GM15510 (cell line): ENCODE data around the gene COL5A1.

ENCODE experiments used
- POLR2A ChIP-seq: IDR thresholded peaks from 3 replicates; pipeline ENCODE4 v1.6.1; 2011; ENCODE audit warnings: borderline replicate concordance; ENCODE audit not compliant: insufficient read length; ENCODE audit errors: extremely low read depth

Gene COL5A1

DNA sequence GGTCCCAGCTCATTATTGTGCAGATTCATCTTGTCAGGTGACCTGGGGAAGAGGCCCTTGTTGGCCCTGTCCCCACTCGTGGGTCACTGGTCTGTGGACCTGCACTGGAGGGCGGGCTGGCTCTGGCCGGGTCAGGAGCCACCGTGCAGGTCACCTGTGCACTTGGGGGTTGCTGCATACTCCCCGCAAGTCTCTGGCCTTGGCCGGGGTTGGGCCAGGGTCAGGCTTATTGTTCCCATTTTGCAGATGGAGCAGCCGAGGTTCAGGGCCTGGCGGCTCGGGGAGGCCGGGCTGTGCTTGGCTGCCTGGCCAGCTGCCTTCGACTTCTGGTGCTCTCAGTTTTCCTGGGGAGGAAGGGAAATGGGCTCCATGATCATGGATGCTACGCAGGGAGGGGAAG is 130.7 kb downstream of the COL5A1 start:
- TF ChIP-seq POLR2A = no peak

DNA sequence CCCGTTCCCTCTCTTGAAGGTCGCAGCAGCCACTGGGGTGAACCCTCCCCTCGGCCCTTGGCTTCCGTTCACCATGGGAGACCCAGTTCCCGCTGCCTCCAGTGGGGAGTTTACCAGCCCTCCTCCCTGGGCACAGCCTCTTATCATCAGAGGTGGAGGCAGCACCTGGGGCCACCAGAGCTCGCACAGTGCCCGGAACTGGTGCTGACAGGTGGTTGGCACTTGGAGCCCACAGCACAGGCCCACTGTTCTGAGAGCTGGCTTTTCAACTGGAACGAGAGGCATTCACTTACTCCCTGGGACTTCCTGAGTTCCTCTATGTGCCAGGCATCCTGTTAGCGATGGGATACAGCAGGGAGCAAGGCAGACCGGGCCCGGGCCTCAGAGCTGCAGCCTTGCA is 132.2 kb downstream of the COL5A1 start:
- TF ChIP-seq POLR2A = no peak

DNA sequence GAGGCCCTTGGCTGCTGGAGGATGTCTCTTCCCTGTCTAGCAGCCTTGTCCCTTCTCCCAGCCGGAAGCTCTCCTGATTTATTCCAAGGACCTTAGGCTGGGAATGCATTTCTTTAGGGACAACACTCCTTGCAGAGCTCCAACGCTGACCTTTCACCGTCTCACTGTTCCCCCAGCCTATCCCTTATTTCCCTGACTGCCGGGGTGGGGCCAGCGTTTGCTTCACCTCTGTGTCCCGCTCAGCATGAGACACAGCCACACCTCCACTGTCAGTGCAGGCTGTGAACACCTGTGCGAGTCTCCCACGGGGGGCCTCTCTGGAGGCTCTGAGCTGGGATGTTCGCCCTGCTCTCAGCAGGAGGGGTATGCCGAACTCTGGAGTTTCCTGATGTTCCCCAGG is 132.8 kb downstream of the COL5A1 start:
- TF ChIP-seq POLR2A = no peak

DNA sequence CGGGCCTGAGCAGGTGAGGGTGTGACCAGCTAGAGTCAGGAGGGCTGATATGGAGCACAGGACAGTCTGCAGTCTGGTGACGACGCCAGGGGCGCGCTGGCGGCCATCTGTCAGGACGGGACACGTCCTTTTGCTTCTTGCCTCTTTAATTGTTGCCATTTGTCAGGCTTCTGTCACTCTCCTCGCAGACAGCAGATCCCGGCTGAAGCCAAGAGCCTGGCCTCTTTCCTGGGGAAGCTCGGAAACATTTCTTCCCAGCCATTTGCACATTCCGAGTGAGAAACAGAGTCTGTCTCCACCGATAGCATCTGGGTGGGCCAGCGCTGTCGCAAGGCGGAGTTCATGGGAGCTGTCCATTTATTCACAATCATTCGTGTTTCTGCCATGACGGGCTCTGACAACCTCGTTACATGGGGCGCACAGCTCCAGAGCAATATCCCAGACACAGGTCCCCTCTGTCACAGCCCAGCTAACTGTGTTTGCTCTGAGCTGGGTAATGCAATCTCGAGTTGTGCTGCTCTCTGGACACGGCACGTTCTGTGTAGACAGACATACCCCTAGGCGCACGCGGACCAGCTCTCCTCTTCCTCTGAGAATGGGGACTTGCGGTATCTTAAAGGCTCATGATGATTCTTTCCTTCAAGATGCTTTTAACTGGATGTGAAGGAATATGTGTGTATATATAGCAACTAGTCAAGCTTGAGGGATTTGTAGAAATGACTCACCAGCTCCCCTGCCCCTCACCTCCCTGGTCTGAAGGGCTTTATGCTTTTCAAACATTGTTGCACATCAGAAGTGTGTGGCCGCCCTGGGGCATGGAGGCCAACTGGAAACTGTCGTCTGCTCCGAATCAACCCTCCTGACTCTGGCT is 133.7 kb downstream of the COL5A1 start:
- no peak for TF ChIP-seq POLR2A

DNA sequence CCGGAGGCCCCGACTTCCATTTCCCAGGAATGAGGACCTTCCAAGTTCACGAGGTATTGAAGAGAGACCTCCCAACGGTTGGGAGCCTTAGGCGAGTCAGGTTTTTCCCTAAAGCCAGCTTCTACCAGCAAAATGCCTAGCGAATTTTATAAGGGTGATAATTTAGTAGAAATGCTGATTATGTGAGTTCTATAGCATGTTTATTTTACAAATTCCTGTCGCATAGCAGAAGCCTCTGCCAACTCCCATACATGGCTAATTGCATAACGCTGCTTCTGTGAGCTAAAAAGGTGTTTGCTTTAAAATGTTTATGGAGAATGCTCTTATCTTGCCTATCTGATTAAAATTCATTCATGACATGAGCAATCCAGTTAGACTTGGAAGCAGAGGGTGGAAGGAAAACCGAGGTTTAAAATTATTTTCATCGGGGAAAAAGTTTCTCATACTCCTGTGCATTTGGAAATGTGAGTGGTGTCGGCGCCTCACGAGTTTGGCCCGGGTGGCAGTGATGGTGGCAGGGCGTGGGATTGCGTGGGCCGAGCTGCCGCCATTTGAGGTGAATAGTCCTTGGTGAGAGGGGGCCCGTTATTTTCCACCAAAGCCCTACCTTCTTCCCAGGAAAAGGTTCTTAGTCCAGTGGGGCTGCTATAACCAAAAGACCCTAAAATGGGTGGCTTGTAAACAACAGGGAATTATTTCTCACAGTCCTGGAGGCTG is 134.6 kb downstream of the COL5A1 start:
- TF ChIP-seq POLR2A = no peak

DNA sequence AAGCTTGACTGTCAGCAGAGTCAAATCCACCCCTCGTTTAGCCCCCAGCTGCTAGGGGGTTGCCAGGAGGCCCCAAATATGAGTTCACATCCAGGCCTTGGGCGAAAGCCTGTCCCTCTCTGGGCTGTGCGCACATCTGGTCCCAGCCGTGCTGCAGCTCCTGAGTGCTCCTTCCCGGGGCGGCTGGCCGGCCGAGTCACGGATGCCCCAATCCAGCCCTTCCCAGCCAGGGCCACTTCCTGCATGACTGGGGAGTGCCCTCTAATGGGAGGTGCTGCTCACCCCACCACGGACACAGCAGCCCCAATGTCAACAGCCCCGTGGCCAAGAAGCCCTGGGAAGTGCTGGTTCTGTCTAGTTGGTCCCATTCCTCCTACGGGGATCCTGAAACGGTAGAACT is 135.6 kb downstream of the COL5A1 start:
- no peak for TF ChIP-seq POLR2A

DNA sequence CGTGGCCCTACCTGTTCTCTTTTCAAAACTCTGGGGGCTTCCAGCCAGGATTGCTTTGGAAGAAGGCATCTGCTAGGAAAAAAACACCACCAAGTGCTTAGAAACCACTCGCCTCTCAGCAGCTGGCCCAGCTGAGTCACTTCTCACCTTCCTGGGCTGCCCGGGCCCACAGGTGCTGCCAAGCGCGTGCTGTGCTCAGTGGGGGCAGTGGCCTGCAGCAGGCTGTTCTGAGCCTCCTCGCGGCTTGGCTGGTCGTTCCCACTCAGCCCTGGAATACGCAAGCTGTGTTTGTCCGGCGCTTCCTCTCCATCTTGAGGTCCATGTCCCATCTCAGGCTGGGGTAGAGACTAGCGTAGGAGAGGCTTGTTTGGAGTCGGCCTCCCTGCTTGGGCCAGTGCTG is 136.6 kb downstream of the COL5A1 start:
- no peak for TF ChIP-seq POLR2A

DNA sequence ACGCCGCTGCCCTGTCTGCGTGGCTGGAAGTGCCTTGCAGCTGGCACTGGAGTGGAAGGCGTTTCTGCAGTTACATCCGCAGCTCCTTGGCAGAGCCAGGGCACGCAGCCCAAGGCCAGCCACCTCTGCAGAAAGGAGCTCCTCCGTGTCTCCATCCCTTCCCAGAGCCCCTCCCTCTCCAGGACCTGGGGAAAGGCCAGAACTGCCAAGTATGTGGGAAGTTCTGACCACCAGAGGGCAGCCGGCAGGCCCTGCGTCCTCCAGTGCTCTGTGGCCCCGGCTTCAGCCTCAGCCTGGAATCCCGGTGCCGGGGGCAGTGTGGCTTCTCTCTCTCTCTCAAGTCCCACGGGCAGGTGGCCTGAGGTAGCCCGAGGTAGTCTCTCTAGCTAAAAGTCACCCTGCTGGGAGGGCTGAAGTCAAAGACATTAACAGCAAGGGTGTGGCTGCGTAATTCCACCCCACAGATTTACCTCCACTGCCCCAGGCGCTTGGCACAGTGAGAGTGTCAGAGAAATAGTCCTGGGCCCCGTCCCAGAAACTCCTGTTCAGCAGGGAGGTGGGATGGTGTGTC is 137.3 kb downstream of the COL5A1 start:
- TF ChIP-seq POLR2A = no peak

DNA sequence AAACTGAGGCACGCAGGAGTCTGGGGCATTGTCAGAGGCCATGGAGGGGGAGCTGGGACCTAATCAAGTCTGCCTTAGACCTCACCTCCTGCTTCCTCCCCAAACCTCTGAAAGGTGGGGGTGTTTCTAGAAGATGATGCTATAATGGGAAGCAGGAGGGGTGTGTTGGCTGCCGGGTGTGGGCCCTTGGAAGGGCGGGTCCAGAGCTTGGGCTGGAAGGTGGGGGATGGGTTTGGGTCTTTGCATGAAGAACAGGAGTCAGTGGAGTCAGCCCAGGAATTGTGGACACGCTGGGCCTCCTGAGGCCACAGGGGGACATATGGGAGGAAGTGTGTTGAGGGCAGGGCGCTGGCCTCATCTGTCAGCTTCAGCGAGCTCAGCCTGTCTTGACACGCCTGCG is 138.0 kb downstream of the COL5A1 start:
- no peak for TF ChIP-seq POLR2A

DNA sequence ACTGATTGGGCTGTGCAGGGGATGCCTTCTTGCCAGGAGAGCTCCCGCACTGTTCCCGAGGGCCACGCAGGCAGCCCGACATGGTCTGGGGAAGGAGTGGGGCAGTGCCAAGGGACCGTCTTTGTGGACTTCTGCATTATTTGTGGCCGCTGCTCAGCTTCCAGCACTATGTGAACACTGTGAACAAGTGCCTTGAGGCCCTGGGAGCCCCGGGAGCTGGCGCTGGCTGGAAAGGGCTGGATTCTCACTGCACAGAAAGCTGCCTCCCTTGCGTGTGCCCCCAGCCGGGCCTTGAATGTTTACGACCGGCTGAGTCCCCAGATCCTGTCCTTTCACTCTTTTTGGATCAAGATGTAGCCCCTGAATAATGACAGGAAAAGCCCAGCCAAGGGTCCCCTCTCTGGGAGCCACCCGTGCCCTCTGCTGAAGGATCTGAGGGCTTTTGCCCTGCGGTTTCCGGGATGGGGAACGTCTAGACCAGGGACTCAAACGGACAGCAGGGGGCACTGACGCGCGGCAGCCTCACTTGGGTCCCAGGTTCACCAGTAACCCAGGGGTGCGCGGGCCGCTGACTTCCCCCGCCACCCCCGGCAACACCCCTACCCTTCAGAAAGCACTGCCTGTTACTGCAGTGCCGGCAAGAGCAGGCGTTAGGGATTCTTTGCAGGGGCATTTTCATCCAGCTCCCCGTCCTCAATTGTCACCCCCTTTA is 140.1 kb downstream of the COL5A1 start:
- no peak for TF ChIP-seq POLR2A

DNA sequence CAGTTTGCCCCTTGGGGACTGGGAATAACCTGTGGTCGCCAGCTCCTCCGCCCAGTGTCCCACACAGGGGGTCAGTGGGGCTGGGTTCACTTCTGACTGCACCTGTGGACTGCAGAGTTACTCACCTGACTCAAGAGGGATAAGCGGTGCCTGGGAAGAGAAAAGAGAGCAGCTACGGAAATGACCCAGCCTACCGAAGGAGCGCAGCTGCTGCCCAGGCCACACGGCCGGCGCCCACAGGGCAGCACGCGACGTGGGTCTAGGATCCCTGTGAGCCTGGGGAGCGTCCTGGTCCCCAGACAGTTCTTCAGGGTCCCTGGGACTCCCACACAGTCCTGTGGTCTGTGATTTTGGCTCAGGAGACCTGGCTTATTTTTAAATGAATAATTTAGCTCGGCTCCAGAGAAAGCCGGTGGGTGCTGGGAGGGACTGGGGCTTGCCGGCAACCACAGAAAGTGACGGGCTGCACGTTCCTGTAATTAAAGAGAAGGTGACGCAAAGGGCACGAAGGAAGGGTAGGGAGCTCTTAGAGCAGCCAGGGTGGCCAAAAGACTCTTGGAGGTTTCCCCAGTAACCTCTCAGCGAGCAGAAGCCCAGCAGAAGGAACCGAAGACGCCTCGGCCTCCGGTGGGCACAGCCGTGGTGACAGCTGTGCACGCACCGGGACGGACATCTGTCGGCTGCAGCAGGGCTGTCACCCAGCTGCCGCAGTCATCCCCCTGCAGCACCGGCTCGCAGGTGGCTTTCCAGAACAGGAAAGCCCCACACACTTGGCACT is 141.5 kb downstream of the COL5A1 start:
- no peak for TF ChIP-seq POLR2A

DNA sequence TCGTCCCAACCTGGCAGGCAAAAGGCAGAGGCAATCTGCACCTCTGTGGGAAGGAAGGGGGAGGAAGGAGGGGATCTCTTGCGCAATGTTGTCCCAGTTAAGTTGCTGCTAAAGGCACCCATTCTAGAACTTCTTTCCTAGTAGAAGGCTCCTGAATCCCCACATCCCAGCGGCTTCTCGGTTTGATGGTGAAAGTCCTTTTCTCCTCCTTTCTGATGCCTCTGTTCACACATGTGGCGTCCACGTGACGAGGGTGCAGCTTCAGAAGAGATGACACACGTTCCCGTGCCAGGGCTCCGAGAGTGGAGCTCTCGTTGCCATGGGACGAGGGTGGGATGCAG is 142.1 kb downstream of the COL5A1 start:
- TF ChIP-seq POLR2A = no peak

DNA sequence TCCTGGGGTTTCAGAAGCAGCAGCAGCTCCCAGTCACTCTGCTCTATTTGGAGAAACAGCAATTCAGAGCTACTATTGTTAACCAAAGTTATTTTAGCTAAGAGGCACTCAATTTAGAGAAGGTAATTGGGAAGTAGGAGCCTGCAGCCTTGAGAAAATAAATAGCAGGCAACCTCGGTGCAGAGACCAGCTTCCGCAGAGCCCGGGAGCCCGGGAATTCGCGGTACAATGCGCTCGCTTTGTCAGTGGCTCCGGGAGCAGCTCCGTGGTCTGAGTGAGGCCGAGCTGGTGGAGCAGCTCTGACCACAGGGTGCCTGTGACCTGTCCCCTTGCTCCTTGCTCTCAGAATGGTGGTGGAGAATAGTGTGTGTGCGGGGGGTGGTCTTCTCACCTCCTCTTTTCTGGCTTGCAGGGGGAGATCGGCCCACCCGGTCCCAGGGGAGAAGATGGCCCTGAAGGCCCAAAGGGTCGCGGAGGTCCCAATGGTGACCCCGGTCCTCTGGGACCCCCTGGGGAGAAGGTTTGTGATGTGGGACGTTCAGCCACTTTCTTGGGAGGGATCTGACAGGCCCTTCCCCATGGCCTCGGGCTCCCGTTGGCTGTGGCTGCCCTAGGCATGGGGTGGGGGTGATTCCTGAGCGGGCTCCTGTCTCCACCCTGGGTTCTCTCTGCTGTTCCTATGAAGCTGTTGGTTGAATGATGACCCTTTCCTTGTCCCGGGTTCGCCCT is 143.1 kb downstream of the COL5A1 start:
- no peak for TF ChIP-seq POLR2A
